ENCODE measurements around the gene C1QTNF6. TPM values are rescaled to one million over a fixed set of nuclear protein-coding genes. Genes with fewer than 3 reads are reported as not detected.

Gene C1QTNF6
- total RNA-seq, 1 donor from 2014 or later: 6.1 TPM

- Histone ChIP-seq H3K27me3 (peaks cover 3% of the 10 kb centered on the region), H3K36me3 (no peaks in the 10 kb centered on the region), H3K4me3 (no peak overlapping the region), H3K27ac (no peak overlapping the region), H3K4me1 (no peaks in the 10 kb centered on the region), H3K9me3 (no peaks in the 10 kb centered on the region)
- DNase-seq: peak; percentile 45
- no peak for TF ChIP-seq CTCF (IDR thresholded peaks at IDR 0.05)
- no peak for ATAC-seq
- intact Hi-C loops (cut with DNase I): no loop called here
These were observed 26.1 kb upstream of the C1QTNF6 start for GRCh38 chr22:37213941-37214730.

GRCh38 chr22:37213218-37213855 lies 25.3 kb upstream of the C1QTNF6 start:
- Histone ChIP-seq H3K27me3 (peaks cover 3% of the 10 kb centered on the region), H3K4me3 (no peak overlapping the region), H3K27ac (no peak overlapping the region), H3K9me3 (no peaks in the 10 kb centered on the region), H3K36me3 (no peaks in the 10 kb centered on the region), H3K4me1 (no peaks in the 10 kb centered on the region)
- DNase-seq (peak; percentile 60), ATAC-seq (no peak)
- intact Hi-C loops (cut with DNase I): no loop called here
- no peak for TF ChIP-seq CTCF (IDR thresholded peaks at IDR 0.05)

- ATAC-seq (peak; percentile 16), DNase-seq (peak; percentile 62)
- no peaks in the 10 kb centered on the region for H3K4me1 ChIP-seq
- H3K27ac ChIP-seq: no peak within 1 kb of the TSS
- intact Hi-C loops (cut with DNase I): no loop called here
- H3K36me3 ChIP-seq: no peaks in the 10 kb centered on the region
- no peak for TF ChIP-seq CTCF (IDR thresholded peaks at IDR 0.05)
- H3K27me3 ChIP-seq: peaks cover 3% of the 10 kb centered on the region
- H3K9me3 ChIP-seq: no peaks in the 10 kb centered on the region
- H3K4me3 ChIP-seq: no peak within 1 kb of the TSS
These were observed 24.3 kb upstream of the C1QTNF6 start, which contains the start of gene SSTR3 for GRCh38 chr22:37212174-37212906. SSTR3 (minus strand) TSS chr22:37212477; CDS start chr22:37207803, 4,674 bp downstream.

GRCh38 chr22:37211866-37212173 lies 23.8 kb upstream of the C1QTNF6 start:
- H3K4me3 ChIP-seq: no peak overlapping the region
- ATAC-seq (no peak), DNase-seq (no peak)
- TF ChIP-seq CTCF (IDR thresholded peaks at IDR 0.05): no peak
- no peaks in the 10 kb centered on the region for H3K36me3 ChIP-seq
- no peaks in the 10 kb centered on the region for H3K4me1 ChIP-seq
- peaks cover 3% of the 10 kb centered on the region for H3K27me3 ChIP-seq
- intact Hi-C loops (cut with DNase I): no loop called here
- no peaks in the 10 kb centered on the region for H3K9me3 ChIP-seq
- no peak overlapping the region for H3K27ac ChIP-seq

GRCh38 chr22:37211075-37211865 lies 23.2 kb upstream of the C1QTNF6 start:
- ATAC-seq: no peak
- Histone ChIP-seq H3K27me3 (peaks cover 3% of the 10 kb centered on the region), H3K4me1 (no peaks in the 10 kb centered on the region), H3K4me3 (no peak overlapping the region), H3K36me3 (no peaks in the 10 kb centered on the region), H3K9me3 (no peaks in the 10 kb centered on the region), H3K27ac (no peak overlapping the region)
- intact Hi-C loops (cut with DNase I): no loop called here
- peak; percentile 45 for DNase-seq
- no peak for TF ChIP-seq CTCF (IDR thresholded peaks at IDR 0.05)

Data from upper lobe of right lung (tissue), 1 donor.